Osteoblast (primary cell): ENCODE data around the gene TUBGCP6. TPM values are rescaled to one million over a fixed set of nuclear protein-coding genes. Genes with fewer than 3 reads are reported as not detected.

ENCODE experiments used
- DNase-seq: peaks from one replicate; pipeline ENCODE4 v3.0.0; 2011; ENCODE audit warnings: low spot score, mixed read lengths; ENCODE audit not compliant: insufficient read length; ENCODE audit errors: missing footprints
- H2AFZ ChIP-seq: 2 replicates; pipeline ENCODE4 v1.6.0; 2011; ENCODE audit warnings: mild to moderate bottlenecking, low read length
- H3K27ac ChIP-seq: 2 replicates; pipeline ENCODE4 v1.5.1; 2011; ENCODE audit warnings: mild to moderate bottlenecking, low read depth, low read length, moderate library complexity
- H3K27me3 ChIP-seq: 2 replicates; pipeline ENCODE4 v1.6.0; 2012; ENCODE audit warnings: mild to moderate bottlenecking, control low read depth, inconsistent platforms, low read length, moderate library complexity; ENCODE audit not compliant: insufficient read depth
- H3K36me3 ChIP-seq: 2 replicates; pipeline ENCODE4 v1.5.1; 2011; ENCODE audit warnings: mild to moderate bottlenecking, low read length, control low read depth, moderate library complexity; ENCODE audit not compliant: insufficient read depth
- H3K4me1 ChIP-seq: 2 replicates; pipeline ENCODE4 v1.5.1; 2011; ENCODE audit warnings: mild to moderate bottlenecking, low read length, control low read depth, moderate library complexity; ENCODE audit not compliant: insufficient read depth
- H3K4me2 ChIP-seq: 2 replicates; pipeline ENCODE4 v1.6.0; 2011; ENCODE audit warnings: mild to moderate bottlenecking, low read length; ENCODE audit not compliant: insufficient read depth
- H3K4me3 ChIP-seq: fragments of 200-600 bp; sonication (generic); 3 replicates; pipeline ENCODE4 v1.5.1; 2012; ENCODE audit warnings: mild to moderate bottlenecking, low read length, inconsistent platforms; ENCODE audit not compliant: insufficient read depth
- H3K79me2 ChIP-seq: 2 replicates; pipeline ENCODE4 v1.6.0; 2012; ENCODE audit warnings: mild to moderate bottlenecking, low read length, control low read depth, inconsistent platforms; ENCODE audit not compliant: insufficient read depth
- H3K9me3 ChIP-seq: 2 replicates; pipeline ENCODE4 v1.5.1; 2011; ENCODE audit warnings: low read depth, low read length, control low read depth
- H4K20me1 ChIP-seq: 2 replicates; pipeline ENCODE4 v1.6.0; 2012; ENCODE audit warnings: mild to moderate bottlenecking, low read length, control low read depth; ENCODE audit not compliant: insufficient read depth
- total RNA-seq: library from RNA; depleted of rRNA; stranded (reverse); fragments of >200 nt; gene quantifications from 2 replicates; pipeline ENCODE4 v1.2.3, GENCODE V29; 2012
- TF ChIP-seq, protein P1 (sequence below): IDR thresholded peaks from 2 replicates; pipeline ENCODE4 v1.5.1; 2011; ENCODE audit warnings: mild to moderate bottlenecking, low read depth, low read length, moderate library complexity; ENCODE audit errors: extremely low read depth

Gene TUBGCP6
- total RNA-seq, 1 donor: 28.2 TPM

DNA sequence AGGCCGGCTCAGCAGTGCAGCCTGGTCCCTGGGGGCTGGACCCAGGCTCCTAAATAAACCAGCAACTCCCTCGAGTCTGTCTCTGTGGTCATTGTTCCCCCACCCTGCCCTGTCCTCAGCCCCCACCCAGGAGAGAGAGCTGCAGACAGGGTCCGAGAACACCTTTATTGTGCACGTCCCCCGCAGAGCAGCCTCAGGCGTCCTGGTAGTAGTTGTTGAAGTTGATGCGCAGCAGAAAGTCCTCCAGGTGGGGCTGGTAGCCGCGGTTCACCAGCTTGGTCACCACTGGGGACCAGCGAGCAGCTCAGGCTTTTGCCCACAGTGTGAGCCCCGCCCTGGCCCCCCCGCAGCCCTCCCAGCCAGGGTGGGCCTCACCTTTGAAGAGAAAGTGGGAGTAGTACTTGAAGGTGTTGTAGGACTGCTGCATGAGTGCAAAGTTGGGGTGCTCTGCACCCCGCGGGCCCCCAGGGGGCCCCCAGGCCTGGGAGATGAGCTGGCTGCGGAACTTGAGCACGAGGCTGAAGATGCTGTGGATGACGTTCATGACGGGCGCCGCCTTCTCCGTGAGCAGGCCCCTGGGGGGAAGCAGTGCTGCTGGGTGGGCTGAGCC is 27.2 kb downstream of the TUBGCP6 start:
- no peaks in the 10 kb centered on the region for H3K27me3 ChIP-seq

DNA sequence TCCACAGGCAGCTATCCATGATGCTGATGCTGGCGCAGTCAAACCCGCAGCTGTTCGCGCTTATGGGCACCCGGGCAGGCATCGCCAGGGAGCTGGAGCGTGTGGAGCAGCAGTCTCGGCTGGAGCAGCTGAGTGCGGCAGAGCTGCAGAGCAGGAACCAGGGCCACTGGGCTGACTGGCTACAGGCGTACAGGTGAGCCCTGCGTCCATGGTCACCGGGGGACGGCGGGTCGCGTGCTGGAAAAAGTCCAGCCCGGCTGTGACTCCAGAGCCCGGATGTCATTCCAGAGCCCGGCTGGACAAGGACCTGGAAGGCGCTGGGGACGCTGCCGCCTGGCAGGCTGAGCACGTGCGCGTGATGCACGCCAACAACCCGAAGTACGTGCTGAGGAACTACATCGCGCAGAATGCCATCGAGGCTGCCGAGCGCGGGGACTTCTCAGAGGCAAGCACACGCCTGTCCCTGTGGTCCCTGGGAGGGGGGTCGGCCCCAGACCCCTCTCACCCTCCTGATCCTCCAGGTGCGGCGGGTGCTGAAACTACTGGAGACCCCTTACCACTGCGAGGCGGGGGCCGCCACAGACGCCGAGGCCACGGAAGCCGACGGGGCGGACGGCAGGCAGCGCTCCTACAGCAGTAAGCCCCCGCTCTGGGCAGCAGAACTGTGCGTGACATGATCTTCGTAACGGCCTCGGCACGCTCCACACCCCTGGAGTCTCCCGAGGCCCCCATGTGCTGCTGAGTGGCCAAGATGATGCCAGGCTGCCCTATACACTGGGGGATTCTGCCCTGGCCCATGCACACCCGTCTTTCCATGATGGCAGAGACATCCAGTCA is 27.9 kb downstream of the TUBGCP6 start:
- Histone ChIP-seq H3K79me2 (peaks cover 30% of the 10 kb centered on the region), H3K27ac (no peak overlapping the region), H2AFZ (no peak overlapping the region), H3K36me3 (peaks cover 72% of the 10 kb centered on the region), H3K9me3 (no peaks in the 10 kb centered on the region), H4K20me1 (peaks cover 32% of the 10 kb centered on the region), H3K4me1 (no peaks in the 10 kb centered on the region), H3K27me3 (no peaks in the 10 kb centered on the region), H3K4me3 (no peak overlapping the region), H3K4me2 (no peak overlapping the region)
- DNase-seq: no peak
- TF ChIP-seq, protein P1, sequence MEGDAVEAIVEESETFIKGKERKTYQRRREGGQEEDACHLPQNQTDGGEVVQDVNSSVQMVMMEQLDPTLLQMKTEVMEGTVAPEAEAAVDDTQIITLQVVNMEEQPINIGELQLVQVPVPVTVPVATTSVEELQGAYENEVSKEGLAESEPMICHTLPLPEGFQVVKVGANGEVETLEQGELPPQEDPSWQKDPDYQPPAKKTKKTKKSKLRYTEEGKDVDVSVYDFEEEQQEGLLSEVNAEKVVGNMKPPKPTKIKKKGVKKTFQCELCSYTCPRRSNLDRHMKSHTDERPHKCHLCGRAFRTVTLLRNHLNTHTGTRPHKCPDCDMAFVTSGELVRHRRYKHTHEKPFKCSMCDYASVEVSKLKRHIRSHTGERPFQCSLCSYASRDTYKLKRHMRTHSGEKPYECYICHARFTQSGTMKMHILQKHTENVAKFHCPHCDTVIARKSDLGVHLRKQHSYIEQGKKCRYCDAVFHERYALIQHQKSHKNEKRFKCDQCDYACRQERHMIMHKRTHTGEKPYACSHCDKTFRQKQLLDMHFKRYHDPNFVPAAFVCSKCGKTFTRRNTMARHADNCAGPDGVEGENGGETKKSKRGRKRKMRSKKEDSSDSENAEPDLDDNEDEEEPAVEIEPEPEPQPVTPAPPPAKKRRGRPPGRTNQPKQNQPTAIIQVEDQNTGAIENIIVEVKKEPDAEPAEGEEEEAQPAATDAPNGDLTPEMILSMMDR: no peak

More for the DNA sequence above, 27.2 kb downstream of the TUBGCP6 start:
- TF ChIP-seq, protein P1: no peak
- Histone ChIP-seq H3K79me2 (peaks cover 22% of the 10 kb centered on the region), H3K9me3 (no peaks in the 10 kb centered on the region), H2AFZ (no peak overlapping the region), H3K4me3 (no peak overlapping the region), H3K27ac (no peak overlapping the region), H4K20me1 (peaks cover 27% of the 10 kb centered on the region), H3K36me3 (peaks cover 72% of the 10 kb centered on the region), H3K4me2 (no peak overlapping the region), H3K4me1 (no peaks in the 10 kb centered on the region)
- no peak for DNase-seq

DNA sequence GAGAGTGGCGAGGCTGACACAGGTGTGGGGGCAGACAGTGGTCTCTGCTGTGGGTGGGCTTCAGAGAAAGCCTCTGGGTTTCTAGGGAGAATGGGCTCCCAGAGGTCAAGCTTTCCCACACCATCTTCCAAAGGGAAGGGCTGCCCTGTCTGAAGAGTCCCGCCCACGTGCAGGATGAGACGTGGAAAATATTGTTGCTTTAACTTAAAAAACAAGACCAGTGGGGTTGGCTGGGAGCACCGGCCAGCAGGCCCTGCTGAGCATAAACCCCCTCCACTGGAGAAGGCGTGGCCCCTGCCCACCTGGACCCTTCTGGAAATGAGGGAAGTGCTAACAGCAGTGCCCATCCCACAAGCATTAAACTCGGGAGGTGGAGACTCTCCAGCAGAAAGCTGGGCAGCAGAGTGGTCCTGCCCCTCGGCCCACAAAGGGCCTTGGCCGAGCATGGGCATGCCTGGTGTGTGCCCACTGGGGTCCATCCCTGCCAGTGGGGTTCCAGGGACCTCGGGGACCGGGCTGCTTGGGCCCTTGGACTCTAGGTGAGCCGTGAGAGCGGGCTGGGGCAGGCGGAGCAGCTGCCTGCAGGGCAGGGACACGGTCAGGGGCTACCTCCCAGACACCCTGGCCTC is 28.7 kb downstream of the TUBGCP6 start:
- Histone ChIP-seq H2AFZ (no peak overlapping the region), H3K79me2 (peaks cover 33% of the 10 kb centered on the region), H3K27me3 (no peaks in the 10 kb centered on the region), H3K4me1 (no peaks in the 10 kb centered on the region), H3K9me3 (no peaks in the 10 kb centered on the region), H3K27ac (no peak overlapping the region), H3K4me2 (no peak overlapping the region), H4K20me1 (peaks cover 32% of the 10 kb centered on the region), H3K36me3 (peaks cover 70% of the 10 kb centered on the region), H3K4me3 (no peak overlapping the region)
- no peak for DNase-seq
- TF ChIP-seq, protein P1: no peak
